ENCODE results near the gene TPM1.

GRCh38 chr15:63041402-63041973, 1.1 kb upstream of the TPM1 start:
- TF ChIP-seq YY1 (IDR thresholded peaks at IDR 0.05) (no peak), CTCF (IDR thresholded peaks at IDR 0.05; ENCODE audit: low read depth, low read length, missing input control) (no peak), TAF1 (conservative IDR thresholded peaks at IDR 0.05) (no peak), RAD21 (IDR thresholded peaks at IDR 0.05) (no peak), ZBTB33 (IDR thresholded peaks at IDR 0.05) (no peak), MAX (IDR thresholded peaks at IDR 0.05) (no peak)

Measured in liver (tissue), 3 donors.